RCC 7860 (cell line): ENCODE measurements around the gene VARS2.
"Not testable (repeated sequence)": the region's sequence is repeated elsewhere in the genome, so short reads cannot be mapped to it uniquely, and the experiment has no call there.

Experiments
- DNase-seq: peaks from one replicate; pipeline ENCODE4 v3.0.0-alpha.2; 2015; ENCODE audit warnings: low spot score
- FAIRE-seq: peaks from 2 replicates; lab custom pipeline; 2012; peaks lifted over from hg19 to GRCh38; lab: Jason Lieb, UNC

Gene VARS2

GRCh38 chr6:30955367-30956042 lies 41.5 kb downstream of the VARS2 start:
- FAIRE-seq = no peak
- DNase-seq = no peak

GRCh38 chr6:30957716-30958115 lies 43.7 kb downstream of the VARS2 start:
- no peak for DNase-seq
- FAIRE-seq = no peak

DNA sequence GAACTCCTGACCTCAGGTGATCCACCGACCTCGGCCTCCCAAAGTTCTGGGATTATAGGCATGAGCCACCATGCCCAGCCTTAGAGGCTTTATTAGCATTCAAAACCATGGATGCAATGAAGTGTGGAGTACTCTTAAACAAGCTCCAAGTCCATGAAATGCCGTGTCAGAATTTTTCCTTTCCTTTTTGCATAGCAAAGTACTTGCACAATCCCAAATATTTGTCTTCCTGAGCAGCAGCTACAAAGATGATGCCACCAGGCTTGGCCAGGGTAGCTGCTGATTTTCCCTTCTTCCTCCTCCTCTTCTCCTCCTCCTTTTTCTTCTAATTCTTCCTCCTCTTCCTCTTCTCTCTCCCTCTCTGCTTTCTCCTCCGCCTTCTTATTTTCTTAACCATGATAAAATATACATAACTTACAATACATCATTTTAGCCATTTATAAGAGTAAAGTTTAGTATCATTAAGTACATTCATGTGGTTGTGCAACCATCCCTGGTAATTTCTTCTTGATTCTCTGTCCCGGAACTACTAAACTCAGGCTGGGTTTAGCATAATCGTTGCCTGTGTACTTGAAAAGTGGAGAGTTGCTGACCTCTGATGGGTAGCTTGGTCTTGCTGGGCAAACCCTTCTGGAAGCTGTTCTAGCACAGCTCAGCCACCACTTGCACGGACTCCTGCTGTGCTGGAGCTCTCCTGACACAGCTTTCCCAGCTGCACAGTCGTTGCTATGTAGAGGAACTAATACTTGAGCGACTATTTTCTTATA lies 47.1 kb downstream of the VARS2 start:
- FAIRE-seq = no peak
- DNase-seq = no peak

DNA sequence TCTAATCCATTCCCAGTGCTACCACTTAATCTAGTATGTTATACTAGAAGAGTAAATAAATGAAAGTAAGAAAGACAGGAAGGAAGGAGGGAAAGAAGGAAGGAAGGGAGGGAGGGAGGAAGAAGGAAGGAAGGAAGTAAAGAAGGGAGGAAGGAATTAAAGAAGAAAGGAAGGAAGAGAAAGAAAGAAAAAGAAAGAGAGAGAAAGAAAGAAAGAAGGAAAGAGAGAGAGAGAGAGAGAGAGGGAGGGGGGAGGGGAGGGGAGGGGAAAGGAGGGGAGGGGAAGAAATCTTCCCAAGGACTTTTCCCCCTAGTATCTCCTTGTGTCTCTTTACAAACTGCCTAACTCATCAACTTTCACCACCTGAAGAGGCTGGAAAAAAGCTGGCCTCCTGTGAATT lies 48.7 kb downstream of the VARS2 start:
- DNase-seq = no peak
- no peak for FAIRE-seq

GRCh38 chr6:30963641-30964040 lies 49.6 kb downstream of the VARS2 start:
- FAIRE-seq = no peak
- no peak for DNase-seq

DNA sequence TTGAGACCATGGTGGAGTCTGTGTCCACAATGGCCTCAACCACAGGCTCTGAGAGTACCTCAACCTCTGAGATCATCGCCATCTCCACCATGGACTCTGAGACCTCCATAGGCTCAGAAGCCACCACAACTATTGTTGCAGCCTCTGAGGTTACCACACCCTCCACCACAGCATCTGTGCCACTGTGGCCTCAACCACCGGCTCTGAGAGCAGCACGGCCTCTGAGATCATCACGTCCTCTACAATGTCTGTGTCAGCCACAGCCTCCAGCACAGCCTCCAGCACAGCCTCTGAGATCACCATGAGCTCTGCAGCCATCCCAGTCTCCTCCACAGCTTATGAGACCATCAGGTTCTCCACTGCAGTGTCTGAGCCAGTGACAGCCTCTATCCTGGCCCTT lies 50.0 kb downstream of the VARS2 start:
- FAIRE-seq = no peak

DNA sequence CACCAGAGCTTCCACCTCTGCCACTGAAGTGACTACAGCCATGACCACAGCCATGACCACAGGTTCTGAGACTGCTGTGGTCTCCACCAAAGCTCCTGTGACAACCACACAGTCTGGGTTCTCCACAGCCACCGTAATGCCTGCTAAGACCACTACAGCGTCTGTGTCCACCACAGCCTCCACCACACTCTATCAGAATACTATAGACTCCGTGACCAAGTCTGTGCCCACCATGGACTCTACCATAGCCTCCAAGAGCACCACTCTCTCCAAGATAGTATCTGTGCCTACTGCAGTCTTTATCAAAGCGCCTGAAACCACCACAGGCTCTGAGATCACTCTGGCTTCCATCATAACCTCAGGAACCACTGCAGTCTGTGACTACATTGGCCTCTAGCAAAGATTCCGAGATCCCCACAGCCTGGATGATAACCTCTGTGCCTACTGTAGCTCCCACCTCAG lies 51.1 kb downstream of the VARS2 start:
- DNase-seq = no peak
- no peak for FAIRE-seq

More for the DNA sequence above, 50.0 kb downstream of the VARS2 start:
- no peak for DNase-seq

DNA sequence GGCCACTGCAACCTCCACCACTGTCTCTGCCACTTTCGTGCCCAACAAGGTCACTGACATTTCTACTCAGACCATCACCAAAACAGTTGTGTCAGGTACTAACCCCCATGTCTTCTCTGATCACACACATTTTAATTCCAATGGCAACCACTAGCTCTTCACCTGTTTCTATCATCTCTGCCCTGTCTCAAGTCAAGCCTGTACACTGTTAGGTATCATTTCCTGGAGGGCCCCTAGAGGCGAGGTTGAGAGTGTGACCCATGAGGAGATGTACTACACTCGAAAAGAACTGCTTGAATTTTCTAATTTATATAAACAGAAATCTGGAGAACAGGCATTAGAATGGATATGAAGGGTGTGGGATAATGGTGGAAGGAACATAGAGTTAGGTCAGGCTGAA lies 52.1 kb downstream of the VARS2 start:
- DNase-seq (no peak), FAIRE-seq (no peak)

GRCh38 chr6:30969171-30969570 lies 55.1 kb downstream of the VARS2 start:
- FAIRE-seq, DNase-seq: not testable (repeated sequence)

- FAIRE-seq = no peak
- DNase-seq = no peak
Measured at GRCh38 chr6:30970946-30971345, 56.9 kb downstream of the VARS2 start.

DNA sequence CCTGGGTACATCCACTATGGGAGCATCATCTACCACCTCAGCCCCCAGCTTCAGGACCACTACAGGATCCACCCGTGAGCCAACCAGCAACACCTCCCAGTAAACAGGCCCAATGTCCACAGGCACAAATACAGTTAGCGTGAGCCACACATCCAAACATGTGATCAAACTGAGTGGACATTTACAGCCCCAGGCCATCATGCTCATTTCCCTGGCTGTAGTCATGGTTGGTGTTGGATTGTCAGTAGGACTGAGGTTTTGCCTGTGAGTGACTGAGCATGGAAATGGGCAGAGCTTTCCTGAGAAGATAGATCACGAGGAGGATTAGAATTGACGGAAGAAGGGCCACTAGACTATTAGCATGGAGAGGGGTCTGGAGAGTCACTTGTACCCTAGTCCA lies 58.8 kb downstream of the VARS2 start:
- FAIRE-seq (no peak), DNase-seq (no peak)

DNA sequence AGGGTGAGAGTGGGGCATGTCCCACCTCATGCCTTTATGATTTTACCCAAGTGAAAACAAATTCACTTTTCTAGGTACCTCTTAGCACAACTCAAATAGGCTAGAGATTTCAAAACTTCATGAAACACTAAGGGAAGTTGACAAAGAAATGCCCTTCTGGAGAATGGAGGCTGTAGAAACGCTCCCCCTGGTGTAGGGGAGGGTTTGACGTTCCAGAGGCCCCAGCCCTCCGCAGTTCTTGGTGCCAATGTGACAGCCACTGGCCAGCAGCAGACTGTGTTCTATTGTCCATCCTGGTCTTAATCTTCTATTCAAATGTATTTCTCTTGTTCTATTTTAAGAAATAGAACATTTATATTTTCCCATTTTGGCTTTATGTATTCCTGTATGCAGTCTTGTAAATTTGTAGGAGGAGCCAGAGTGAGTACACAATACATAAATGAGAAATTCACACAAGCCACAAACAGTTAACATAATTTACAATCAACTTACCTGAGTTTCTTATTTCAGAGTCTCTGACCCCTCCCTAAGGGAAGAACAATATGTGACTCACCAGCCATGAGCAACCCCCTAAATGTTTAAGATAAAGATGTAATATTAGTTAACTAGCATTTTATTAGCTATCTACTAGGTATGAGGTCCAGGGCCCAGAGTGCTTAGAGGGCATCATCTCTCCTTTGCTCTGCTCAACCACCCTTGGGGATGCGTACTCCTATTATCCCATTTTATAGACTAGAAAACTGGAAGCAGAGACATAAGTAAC lies 60.6 kb downstream of the VARS2 start:
- FAIRE-seq = no peak
- no peak for DNase-seq
